ENCODE measurements around the gene PSIP1. TPM values are rescaled to one million over a fixed set of nuclear protein-coding genes. Genes with fewer than 3 reads are reported as not detected.
A peak's percentile ranks its signal among the peaks of the same experiment; 100 is the strongest.
"Not testable (repeated sequence)": the region's sequence is repeated elsewhere in the genome, so short reads cannot be mapped to it uniquely, and the experiment has no call there.

The PSIP1 gene
- 32.3 and 35.3 TPM in 2 replicates for total RNA-seq (2014; rRNA removed; shearing (Covaris generic))

DNA sequence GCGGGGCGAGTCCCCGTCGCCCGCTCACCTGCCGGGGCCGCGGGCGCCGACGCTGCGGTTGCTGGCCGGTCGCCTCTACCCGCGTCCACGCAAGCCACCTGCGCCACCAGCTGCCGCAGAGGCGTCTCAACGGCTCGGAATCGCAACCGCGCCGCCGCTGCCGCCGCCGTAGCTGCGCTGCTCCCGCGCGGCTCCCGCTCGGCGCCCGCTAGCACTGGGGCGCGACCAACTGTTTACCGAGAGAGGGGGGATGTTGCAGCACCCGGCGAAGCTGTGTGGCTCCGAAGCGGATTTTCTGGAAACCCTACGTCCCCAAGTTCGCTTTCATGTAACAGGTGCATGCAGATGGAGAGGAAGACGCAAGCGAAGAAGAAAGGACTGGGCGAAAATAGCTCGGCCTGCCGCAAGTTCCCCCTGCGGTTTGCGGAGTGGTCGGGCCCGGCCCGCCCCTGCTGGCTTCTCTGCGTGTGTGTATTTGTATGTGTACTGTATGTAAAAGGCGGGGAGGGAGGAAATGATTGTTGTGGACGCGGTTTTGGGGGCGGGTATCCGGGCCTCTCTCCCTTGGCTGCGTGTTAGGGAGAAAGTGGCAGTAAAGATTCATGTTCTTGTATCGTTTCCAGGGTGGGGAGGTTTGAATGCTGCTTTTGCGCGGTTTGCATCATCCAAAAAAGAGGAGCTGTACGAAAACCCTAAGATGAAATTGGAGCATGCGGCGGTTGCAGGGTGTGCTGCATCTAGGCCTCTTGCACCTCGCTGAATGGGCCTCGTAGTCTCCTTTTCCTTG lies at the start of gene PSIP1:
TSS of gene PSIP1 (minus strand) at position 182 of the 787 bp plus-strand sequence. CDS start 782 bp downstream, outside the sequence.
- H3K36me3 ChIP-seq, result peaks cover 16% of the 10 kb centered on the region
- DNase-seq (ENCODE audit: low read depth in 1 of 2, low spot score in 2 of 2), result peak; percentile 55 to 88
- H3K27me3 ChIP-seq (replicated peaks), result no peaks in the 10 kb centered on the region

DNA sequence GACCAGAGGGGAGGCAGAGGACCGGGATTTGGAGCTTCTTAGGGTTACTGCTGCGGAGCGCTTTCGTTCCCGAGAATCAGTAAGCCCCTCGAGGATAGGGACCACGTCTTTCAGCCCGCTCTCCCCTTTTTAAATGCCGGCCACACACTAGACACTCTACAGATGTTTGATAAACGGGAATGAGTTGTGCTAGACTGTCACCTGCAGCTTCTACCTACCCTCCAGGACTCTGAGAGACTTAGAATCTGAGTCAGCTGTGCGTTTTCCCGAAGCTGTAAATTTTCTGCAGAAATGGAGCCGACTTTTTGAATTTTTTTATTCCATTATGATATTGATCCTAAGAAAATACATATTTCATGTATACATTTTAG lies 42.7 kb upstream of the PSIP1 start:
- H3K4me3 ChIP-seq, result peak overlapping the region; percentile 63
- no peaks in the 10 kb centered on the region for H3K4me1 ChIP-seq (replicated peaks)
- no peak for DNase-seq (ENCODE audit: low read depth in 1 of 2, low spot score in 2 of 2)
- no peak overlapping the region for H3K27ac ChIP-seq
- no peaks in the 10 kb centered on the region for H3K27me3 ChIP-seq (replicated peaks)
- H3K9me3 ChIP-seq (replicated peaks), result no peaks in the 10 kb centered on the region
- no peaks in the 10 kb centered on the region for H3K36me3 ChIP-seq

More for the DNA sequence above, at the start of gene PSIP1:
- Histone ChIP-seq H3K4me1 (replicated peaks) (peaks cover 7% of the 10 kb centered on the region), H3K4me3 (peak within 1 kb of the TSS; percentile 95), H3K27ac (peak within 1 kb of the TSS; percentile 94), H3K9me3 (replicated peaks) (no peaks in the 10 kb centered on the region)

DNA sequence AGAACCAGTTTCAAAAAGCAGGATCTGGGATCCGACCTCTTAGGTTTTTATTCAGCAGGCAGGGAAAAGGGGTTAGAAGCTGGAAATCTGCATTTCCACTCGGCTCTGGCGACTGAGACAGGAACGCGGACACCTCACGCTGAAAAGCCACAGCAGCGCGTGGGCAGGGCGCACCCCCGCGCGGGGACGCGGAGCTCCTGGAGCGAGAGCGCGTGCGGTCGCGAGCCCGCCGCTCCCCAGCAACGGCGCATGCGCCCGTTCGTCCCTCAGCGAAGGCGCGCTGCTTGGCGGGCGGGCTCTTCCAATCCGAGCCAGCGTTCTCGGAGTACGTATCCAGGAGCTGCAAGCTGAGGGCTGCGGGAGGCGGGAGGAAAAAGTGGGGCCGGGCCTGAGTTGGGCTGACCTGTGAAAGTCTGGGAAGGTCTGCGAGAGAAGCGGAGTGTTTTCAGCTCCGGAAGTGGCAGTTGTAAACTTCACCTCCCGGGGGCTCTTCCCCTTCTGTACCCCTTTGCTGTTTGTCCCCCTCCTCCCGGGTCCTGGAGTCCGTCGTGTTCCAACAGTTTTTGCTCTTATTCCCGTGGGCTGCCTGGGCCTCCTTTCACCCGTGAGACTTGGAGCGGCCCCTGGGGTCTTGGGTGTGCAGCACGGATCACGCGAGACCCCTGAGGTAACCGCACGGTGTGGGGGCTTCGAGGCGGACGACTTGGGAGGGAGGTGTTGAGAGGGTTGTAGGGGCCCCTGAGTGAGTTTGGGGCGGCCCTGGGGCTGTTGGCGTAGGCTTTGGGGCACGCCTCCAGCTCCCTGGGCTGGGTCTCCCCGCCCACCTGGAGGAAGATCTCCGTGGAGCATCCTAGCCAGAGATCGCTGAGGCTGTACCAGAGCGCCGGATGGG lies 42.1 kb upstream of the PSIP1 start, which contains the start of gene CCDC171:
TSS of gene CCDC171 (plus strand) at position 408 of the 892 bp plus-strand sequence. CDS start 11,046 bp downstream, outside the sequence.
- Histone ChIP-seq H3K4me3 (peak within 1 kb of the TSS; percentile 63), H3K4me1 (replicated peaks) (no peaks in the 10 kb centered on the region), H3K27ac (peak within 1 kb of the TSS; percentile 89), H3K36me3 (no peaks in the 10 kb centered on the region), H3K9me3 (replicated peaks) (no peaks in the 10 kb centered on the region), H3K27me3 (replicated peaks) (no peaks in the 10 kb centered on the region)
- peak; percentile 80 to 88 for DNase-seq (ENCODE audit: low read depth in 1 of 2, low spot score in 2 of 2)

DNA sequence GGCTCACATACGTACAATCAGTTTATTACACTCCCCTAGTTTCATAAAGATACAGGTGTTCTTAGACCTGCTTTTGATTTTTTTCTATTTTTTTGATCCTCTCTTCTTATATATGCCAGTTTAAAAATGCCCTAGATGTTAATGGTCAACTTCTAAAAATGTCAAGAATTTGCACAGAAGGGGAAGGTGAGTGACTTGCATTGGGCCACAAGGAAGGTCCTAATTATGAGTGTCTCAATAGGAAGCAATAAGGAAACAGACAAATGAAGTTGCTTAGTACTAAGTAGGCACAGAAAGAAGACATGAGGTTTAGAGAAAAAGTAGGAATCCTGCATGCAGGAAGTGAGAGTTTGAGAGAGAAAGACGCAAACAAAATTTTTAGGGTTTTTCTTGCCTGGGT lies 38.8 kb upstream of the PSIP1 start:
- Histone ChIP-seq H3K9me3 (replicated peaks) (no peaks in the 10 kb centered on the region), H3K36me3 (no peaks in the 10 kb centered on the region), H3K4me1 (replicated peaks) (no peaks in the 10 kb centered on the region), H3K27ac (no peak overlapping the region), H3K27me3 (replicated peaks) (no peaks in the 10 kb centered on the region), H3K4me3 (no peak overlapping the region)
- DNase-seq (ENCODE audit: low read depth in 1 of 2, low spot score in 2 of 2), result no peak

DNA sequence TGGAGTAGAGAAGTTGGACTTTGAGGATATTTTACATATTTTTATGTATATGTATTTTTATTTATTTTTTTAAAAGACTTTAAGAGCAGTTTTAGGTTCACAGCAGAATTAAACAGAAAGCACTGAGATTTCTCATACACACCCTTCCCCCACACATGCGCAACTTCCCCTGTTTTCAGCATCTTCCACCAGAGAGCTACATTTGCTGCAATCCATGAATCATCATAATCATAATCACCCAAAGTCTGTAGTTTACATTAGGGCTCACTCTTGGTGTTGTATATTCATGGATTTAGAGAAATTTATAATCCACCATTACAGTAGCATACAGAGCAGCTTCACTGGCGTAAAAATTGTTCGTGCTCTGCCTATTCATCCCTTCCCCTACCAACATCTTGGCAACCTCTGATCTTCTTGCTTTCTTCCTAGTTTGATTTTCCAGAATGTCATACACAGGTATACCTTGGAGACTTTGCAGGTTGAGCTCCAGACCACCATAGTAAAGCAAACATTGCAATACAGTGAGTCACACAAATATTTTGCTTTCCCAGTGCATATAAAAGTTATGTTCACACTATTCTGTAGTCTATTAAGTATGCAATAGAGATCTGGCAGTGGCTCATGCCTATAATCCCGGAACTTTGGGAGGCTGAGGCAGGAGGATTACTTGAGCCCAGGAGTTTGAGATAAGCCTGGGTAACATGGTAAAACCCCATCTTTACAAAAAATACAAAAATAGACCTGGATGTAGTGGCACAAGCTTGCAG lies 32.5 kb upstream of the PSIP1 start:
- Histone ChIP-seq H3K4me3 (no peak overlapping the region), H3K4me1 (replicated peaks) (peaks cover 6% of the 10 kb centered on the region), H3K27me3 (replicated peaks) (no peaks in the 10 kb centered on the region), H3K9me3 (replicated peaks) (no peaks in the 10 kb centered on the region), H3K36me3 (no peaks in the 10 kb centered on the region), H3K27ac (no peak overlapping the region)
- DNase-seq (ENCODE audit: low read depth in 1 of 2, low spot score in 2 of 2), result peak in 1 of 2 experiments; percentile 11

DNA sequence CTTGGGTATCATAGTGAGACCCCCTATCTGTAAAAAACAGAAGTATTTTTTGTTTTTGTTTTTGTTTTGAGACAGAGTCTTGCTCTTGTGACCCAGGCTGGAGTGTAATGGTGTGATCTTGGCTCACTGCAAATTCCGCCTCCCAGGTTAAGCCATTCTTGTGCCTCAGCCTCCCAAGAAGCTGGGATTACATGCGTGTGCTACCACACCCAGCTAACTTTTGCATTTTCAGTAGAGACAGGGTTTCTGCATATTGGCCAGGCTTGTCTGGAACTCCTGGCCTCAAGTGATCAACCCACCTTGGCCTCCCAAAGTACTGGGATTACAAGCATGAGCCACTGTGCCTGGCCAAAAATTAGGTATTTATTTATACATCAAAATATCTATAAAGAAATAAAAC lies 31.9 kb upstream of the PSIP1 start:
- no peaks in the 10 kb centered on the region for H3K9me3 ChIP-seq (replicated peaks)
- H3K27ac ChIP-seq, result no peak overlapping the region
- H3K36me3 ChIP-seq, result no peaks in the 10 kb centered on the region
- H3K4me3 ChIP-seq, result no peak overlapping the region
- H3K27me3 ChIP-seq (replicated peaks), result no peaks in the 10 kb centered on the region
- peaks cover 6% of the 10 kb centered on the region for H3K4me1 ChIP-seq (replicated peaks)
- DNase-seq (ENCODE audit: low read depth in 1 of 2, low spot score in 2 of 2), result no peak

DNA sequence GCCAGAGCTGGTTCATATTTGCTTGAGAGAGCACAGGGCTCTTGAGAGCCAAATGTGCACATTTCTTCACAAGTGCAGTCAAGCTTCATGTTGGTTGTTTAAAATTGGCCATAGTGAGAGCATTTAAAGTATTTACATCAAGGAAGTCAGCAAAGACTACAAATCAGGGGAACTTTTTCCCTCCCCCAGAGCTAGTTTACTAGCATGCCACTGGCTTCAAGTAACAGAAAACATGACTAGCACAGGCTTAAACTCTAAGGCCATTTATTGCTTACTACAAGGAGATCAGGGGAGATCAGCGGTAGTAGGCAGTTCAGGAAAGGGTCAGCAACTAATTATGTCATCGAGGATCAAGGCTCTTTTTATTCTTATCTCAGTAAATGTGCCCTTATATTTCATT lies 31.1 kb upstream of the PSIP1 start:
- H3K4me3 ChIP-seq, result no peak overlapping the region
- no peaks in the 10 kb centered on the region for H3K9me3 ChIP-seq (replicated peaks)
- no peaks in the 10 kb centered on the region for H3K27me3 ChIP-seq (replicated peaks)
- no peaks in the 10 kb centered on the region for H3K36me3 ChIP-seq
- peaks cover 6% of the 10 kb centered on the region for H3K4me1 ChIP-seq (replicated peaks)
- no peak overlapping the region for H3K27ac ChIP-seq
- DNase-seq (ENCODE audit: low read depth in 1 of 2, low spot score in 2 of 2), result no peak

DNA sequence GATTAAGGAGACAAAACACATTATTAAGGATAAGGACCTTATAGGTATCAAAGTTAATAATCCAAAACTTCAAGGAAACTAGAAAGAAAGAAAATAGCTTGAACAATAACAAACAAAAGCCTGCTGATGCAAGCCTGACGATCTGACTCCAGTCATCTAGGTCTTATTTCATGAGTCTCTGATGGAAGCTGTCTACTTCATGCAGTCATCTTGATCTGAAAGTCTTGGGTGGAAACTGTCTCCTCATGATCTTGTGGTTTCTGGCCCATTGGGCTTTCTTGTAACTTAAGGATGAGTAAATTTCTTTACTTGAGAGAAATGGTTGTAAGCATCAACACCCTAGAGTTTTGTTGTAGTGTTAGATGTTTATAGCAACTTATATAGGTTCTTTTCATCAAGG lies 20.6 kb upstream of the PSIP1 start:
- Histone ChIP-seq H3K4me3 (no peak overlapping the region), H3K9me3 (replicated peaks) (no peaks in the 10 kb centered on the region), H3K4me1 (replicated peaks) (no peaks in the 10 kb centered on the region), H3K27ac (no peak overlapping the region), H3K36me3 (no peaks in the 10 kb centered on the region), H3K27me3 (replicated peaks) (no peaks in the 10 kb centered on the region)
- no peak for DNase-seq (ENCODE audit: low read depth in 1 of 2, low spot score in 2 of 2)

DNA sequence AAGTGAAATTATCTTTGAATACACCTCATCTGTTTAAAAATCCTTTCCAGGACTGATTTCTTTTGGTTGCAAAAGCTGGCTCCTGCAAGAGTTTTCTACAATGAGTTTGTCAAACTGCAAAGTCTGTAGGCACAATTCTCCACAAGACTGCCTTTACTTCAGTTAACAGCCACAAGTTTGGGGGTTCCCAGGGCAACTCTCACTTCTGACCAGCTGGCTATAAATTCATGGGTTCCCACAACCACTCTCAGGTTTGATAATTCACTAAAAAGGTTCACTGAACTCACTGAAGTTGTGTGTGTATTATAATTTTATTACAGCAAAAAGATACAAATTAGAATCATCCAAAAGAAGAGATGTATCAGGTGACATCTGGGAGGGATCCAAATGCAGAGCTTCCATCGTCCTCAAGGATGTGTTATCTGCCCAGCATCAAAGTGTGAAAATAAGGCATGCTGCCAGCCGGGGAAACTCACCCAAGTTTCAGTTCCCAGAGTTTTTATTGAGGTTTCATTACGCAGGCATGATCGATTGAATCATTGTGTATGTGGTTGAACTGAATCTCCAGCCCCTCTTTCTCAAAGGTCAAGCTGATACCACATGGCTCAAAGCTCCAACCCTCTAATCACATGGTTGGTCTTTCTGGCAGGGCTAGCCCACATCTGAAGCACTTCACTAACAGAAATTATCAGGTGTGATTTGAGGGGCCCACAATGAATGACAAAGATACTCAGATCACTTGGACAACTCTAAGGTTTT lies 19.0 kb upstream of the PSIP1 start:
- no peaks in the 10 kb centered on the region for H3K27me3 ChIP-seq (replicated peaks)
- no peak for DNase-seq (ENCODE audit: low read depth in 1 of 2, low spot score in 2 of 2)
- H3K4me3 ChIP-seq, result no peak overlapping the region
- H3K4me1 ChIP-seq (replicated peaks), result no peaks in the 10 kb centered on the region
- H3K27ac ChIP-seq, result no peak overlapping the region
- H3K36me3 ChIP-seq, result no peaks in the 10 kb centered on the region
- no peaks in the 10 kb centered on the region for H3K9me3 ChIP-seq (replicated peaks)

DNA sequence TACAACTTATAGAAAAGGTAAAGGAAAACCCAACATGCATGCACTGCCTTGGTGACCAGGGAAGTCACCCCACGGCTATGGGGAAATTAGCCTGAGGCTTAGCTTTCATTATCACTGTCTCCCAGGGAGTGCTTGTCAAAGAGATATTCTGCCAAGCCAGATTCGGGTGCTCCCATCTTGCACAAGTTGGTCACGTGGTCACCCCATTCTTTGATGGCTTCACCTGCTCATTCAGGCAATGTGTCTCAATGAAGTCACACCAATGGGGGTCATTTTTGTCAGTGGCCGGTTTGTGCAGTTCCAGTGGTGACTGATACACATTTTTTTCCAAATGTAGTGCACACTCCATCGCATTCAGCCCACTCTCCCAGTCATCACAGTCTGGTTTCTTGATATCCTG lies 16.3 kb upstream of the PSIP1 start:
- H3K4me1 ChIP-seq (replicated peaks); H3K27ac ChIP-seq; H3K9me3 ChIP-seq (replicated peaks); DNase-seq (ENCODE audit: low read depth in 1 of 2, low spot score in 2 of 2); H3K4me3 ChIP-seq; H3K36me3 ChIP-seq; H3K27me3 ChIP-seq (replicated peaks): not testable (repeated sequence)

DNA sequence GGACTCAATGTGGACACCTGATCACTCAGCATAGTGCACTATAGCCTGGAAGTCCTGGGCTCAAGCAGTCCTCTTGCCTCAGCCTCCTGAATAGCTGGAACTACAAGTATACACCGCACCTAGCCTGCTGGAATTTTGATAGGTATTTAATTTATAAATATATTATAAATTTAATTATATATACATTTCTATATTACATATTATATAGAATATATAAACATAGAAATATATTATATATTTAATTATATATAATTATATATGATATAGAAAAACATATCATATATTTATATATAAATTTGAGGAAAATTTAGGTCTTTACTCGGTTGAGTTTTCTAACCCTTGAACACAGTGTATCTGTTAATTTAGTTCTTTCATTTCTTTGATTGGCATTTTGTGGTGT lies 15.2 kb upstream of the PSIP1 start:
- Histone ChIP-seq H3K4me3 (no peak overlapping the region), H3K27ac (no peak overlapping the region), H3K27me3 (replicated peaks) (no peaks in the 10 kb centered on the region), H3K9me3 (replicated peaks) (no peaks in the 10 kb centered on the region), H3K4me1 (replicated peaks) (no peaks in the 10 kb centered on the region), H3K36me3 (no peaks in the 10 kb centered on the region)
- no peak for DNase-seq (ENCODE audit: low read depth in 1 of 2, low spot score in 2 of 2)

DNA sequence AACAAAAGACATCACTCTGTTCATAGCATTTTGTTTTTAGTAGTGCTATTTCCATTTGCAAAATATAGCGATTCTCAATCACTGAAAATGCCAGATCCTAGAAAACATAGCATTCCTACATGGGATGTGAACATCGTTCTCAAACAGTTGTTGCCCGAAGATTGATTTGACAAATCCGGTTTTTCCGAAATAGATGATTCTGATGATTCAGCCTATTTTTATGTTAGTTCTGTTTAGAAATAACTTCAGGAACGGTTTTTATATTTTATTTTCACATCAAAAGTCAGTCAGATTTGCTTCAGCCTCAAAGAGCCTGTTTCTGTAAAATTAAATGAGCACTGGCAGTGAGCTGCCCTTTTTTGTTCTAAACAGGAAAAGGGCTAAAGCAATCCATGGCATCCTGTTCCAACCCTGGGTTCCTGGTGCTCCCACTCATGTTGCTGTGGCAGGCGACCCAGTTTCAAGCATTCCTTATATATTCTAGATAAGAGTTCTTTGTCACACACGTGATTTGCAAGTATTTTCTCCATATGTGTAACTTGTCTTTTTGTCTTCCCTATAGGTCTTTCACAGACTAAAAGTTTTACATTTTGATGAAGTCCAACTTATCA lies 14.2 kb upstream of the PSIP1 start:
- DNase-seq (ENCODE audit: low read depth in 1 of 2, low spot score in 2 of 2), result no peak
- H3K27ac ChIP-seq, result no peak overlapping the region
- no peaks in the 10 kb centered on the region for H3K9me3 ChIP-seq (replicated peaks)
- H3K4me3 ChIP-seq, result no peak overlapping the region
- no peaks in the 10 kb centered on the region for H3K27me3 ChIP-seq (replicated peaks)
- H3K36me3 ChIP-seq, result no peaks in the 10 kb centered on the region
- no peaks in the 10 kb centered on the region for H3K4me1 ChIP-seq (replicated peaks)
